Measurements from ENCODE around the gene TXNDC5. TPM values are rescaled to one million over a fixed set of nuclear protein-coding genes. Genes with fewer than 3 reads are reported as not detected.

TXNDC5 gene
- total and polyA plus RNA-seq, 8 donors, result 40.0 to 115 (median 96.6) TPM

- H3K27me3 ChIP-seq, result no peaks in the 10 kb centered on the region
- peaks cover 6 to 91% (median 53%) of the 10 kb centered on the region in 3 donors for H3K36me3 ChIP-seq
- no peaks in the 10 kb centered on the region for H3K9me3 ChIP-seq
- ATAC-seq (no peak), FAIRE-seq (no peak), DNase-seq (no peak)
- WGBS, 2 donors, result 90 to 93% methylated on average over 3 of the region's 3 CpGs
- no peak overlapping the region for H3K27ac ChIP-seq
- no peaks in the 10 kb centered on the region for H3K4me1 ChIP-seq
- H3K4me3 ChIP-seq, result no peak overlapping the region
- no peak for TF ChIP-seq CTCF (IDR thresholded peaks at IDR 0.05)
- intact Hi-C loops (cut with DNase I), result no loop called here
These were observed 24.5 kb downstream of the TXNDC5 start for GRCh38 chr6:7886132-7886531.

GRCh38 chr6:7883381-7883780 is 27.2 kb downstream of the TXNDC5 start:
- intact Hi-C loops (cut with DNase I), result no loop called here

GRCh38 chr6:7882505-7883257 is 27.9 kb downstream of the TXNDC5 start:
- no peak for FAIRE-seq

More at GRCh38 chr6:7883381-7883780, 27.2 kb downstream of the TXNDC5 start:
- no peak for TF ChIP-seq CTCF (IDR thresholded peaks at IDR 0.05)
- H3K27me3 ChIP-seq, result no peaks in the 10 kb centered on the region
- H3K9me3 ChIP-seq, result no peaks in the 10 kb centered on the region
- no peak for FAIRE-seq
- DNase-seq, result no peak
- no peak overlapping the region for H3K27ac ChIP-seq
- no peak for ATAC-seq
- peaks cover 0 to 73% (median 51%) of the 10 kb centered on the region in 3 donors for H3K36me3 ChIP-seq
- 86 to 87% methylated on average over 8 of the region's 8 CpGs for WGBS, 2 donors
- H3K4me1 ChIP-seq, result no peaks in the 10 kb centered on the region
- no peak overlapping the region for H3K4me3 ChIP-seq

GRCh38 chr6:7881765-7882500 is 28.7 kb downstream of the TXNDC5 start:
- Histone ChIP-seq H3K27me3 (no peaks in the 10 kb centered on the region), H3K27ac (no peak overlapping the region), H3K36me3 (peaks cover 0 to 60% (median 40%) of the 10 kb centered on the region in 3 donors), H3K9me3 (no peaks in the 10 kb centered on the region), H3K4me3 (no peak overlapping the region), H3K4me1 (no peaks in the 10 kb centered on the region)
- intact Hi-C loops (cut with DNase I), result no loop called here
- DNase-seq, result no peak
- FAIRE-seq, result no peak
- ATAC-seq, result no peak
- WGBS, 2 donors, result 77 to 79% methylated on average over 8 of the region's 8 CpGs
- TF ChIP-seq CTCF (IDR thresholded peaks at IDR 0.05), result no peak

More at GRCh38 chr6:7882505-7883257, 27.9 kb downstream of the TXNDC5 start:
- H3K27ac ChIP-seq, result no peak overlapping the region
- H3K4me3 ChIP-seq, result no peak overlapping the region
- ATAC-seq (no peak), DNase-seq (no peak)
- intact Hi-C loops (cut with DNase I), result no loop called here
- no peak for TF ChIP-seq CTCF (IDR thresholded peaks at IDR 0.05)
- no peaks in the 10 kb centered on the region for H3K27me3 ChIP-seq
- H3K36me3 ChIP-seq, result peaks cover 0 to 66% (median 46%) of the 10 kb centered on the region in 3 donors
- H3K4me1 ChIP-seq, result no peaks in the 10 kb centered on the region
- WGBS, 2 donors, result 78% methylated on average over 19 of the region's 19 CpGs
- no peaks in the 10 kb centered on the region for H3K9me3 ChIP-seq

Data from pancreas (tissue), 10 donors.